ENCODE data around the gene MSI1. TPM values are rescaled to one million over a fixed set of nuclear protein-coding genes. Genes with fewer than 3 reads are reported as not detected.

The MSI1 gene
- total RNA-seq, 1 experiment from 2014 or later = 4.1 TPM

DNA sequence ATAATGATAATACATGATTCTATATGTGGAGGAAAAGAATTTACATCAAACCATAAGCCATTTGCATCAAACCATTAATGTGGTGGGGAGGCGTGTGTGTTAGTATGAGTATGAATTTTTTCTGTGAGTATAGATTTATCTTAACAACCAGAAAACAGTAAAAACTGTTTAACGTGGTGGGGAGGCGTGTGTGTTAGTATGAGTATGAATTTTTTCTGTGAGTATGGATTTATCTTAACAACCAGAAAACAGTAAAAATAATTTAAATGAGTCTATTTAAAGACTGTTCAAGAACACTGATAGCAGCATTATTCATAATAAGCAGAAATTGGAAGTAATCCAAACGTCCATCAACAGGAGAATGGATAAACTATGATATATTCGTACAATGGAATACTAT lies 9.1 kb upstream of the MSI1 start:
- in situ Hi-C loops (cut with HindIII; ENCODE audit: low pct_unique_long_range_greater_than_20kb, low sequenced_read_pairs) = no loop called here
- CTCF ChIA-PET = no interaction called here
- ATAC-seq (no peak), DNase-seq (ENCODE audit: low read depth, low spot score) (no peak)
- no peak overlapping the region for H3K27ac ChIP-seq (ENCODE audit: low read length)
- no peaks in the 10 kb centered on the region for H3K9me3 ChIP-seq (ENCODE audit: control insufficient read depth, insufficient read depth, low read depth, low read length)
- intact Hi-C loops (cut with micrococcal nuclease; ENCODE audit: unreplicated experiment) = no loop called here
- TF ChIP-seq, protein P1, sequence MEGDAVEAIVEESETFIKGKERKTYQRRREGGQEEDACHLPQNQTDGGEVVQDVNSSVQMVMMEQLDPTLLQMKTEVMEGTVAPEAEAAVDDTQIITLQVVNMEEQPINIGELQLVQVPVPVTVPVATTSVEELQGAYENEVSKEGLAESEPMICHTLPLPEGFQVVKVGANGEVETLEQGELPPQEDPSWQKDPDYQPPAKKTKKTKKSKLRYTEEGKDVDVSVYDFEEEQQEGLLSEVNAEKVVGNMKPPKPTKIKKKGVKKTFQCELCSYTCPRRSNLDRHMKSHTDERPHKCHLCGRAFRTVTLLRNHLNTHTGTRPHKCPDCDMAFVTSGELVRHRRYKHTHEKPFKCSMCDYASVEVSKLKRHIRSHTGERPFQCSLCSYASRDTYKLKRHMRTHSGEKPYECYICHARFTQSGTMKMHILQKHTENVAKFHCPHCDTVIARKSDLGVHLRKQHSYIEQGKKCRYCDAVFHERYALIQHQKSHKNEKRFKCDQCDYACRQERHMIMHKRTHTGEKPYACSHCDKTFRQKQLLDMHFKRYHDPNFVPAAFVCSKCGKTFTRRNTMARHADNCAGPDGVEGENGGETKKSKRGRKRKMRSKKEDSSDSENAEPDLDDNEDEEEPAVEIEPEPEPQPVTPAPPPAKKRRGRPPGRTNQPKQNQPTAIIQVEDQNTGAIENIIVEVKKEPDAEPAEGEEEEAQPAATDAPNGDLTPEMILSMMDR (IDR thresholded peaks at IDR 0.05) = no peak
- TF ChIP-seq, protein P2, sequence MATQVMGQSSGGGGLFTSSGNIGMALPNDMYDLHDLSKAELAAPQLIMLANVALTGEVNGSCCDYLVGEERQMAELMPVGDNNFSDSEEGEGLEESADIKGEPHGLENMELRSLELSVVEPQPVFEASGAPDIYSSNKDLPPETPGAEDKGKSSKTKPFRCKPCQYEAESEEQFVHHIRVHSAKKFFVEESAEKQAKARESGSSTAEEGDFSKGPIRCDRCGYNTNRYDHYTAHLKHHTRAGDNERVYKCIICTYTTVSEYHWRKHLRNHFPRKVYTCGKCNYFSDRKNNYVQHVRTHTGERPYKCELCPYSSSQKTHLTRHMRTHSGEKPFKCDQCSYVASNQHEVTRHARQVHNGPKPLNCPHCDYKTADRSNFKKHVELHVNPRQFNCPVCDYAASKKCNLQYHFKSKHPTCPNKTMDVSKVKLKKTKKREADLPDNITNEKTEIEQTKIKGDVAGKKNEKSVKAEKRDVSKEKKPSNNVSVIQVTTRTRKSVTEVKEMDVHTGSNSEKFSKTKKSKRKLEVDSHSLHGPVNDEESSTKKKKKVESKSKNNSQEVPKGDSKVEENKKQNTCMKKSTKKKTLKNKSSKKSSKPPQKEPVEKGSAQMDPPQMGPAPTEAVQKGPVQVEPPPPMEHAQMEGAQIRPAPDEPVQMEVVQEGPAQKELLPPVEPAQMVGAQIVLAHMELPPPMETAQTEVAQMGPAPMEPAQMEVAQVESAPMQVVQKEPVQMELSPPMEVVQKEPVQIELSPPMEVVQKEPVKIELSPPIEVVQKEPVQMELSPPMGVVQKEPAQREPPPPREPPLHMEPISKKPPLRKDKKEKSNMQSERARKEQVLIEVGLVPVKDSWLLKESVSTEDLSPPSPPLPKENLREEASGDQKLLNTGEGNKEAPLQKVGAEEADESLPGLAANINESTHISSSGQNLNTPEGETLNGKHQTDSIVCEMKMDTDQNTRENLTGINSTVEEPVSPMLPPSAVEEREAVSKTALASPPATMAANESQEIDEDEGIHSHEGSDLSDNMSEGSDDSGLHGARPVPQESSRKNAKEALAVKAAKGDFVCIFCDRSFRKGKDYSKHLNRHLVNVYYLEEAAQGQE (IDR thresholded peaks at IDR 0.05; ENCODE audit: insufficient read depth in 1 of 2, low read depth in 2 of 2, low read length in 1 of 2) = no peak
- TF ChIP-seq POLR2AphosphoS5 (IDR thresholded peaks at IDR 0.05; ENCODE audit: low read depth, low read length) (no peak), TCF7L2 (IDR thresholded peaks at IDR 0.05; ENCODE audit: low read depth, low read length) (no peak), SIN3A (IDR thresholded peaks at IDR 0.05; ENCODE audit: borderline replicate concordance, insufficient read depth, low read depth, low read length) (no peak)
- peaks cover 9% of the 10 kb centered on the region for H3K4me1 ChIP-seq (ENCODE audit: control insufficient read depth, insufficient read depth, low read length)
- no peak overlapping the region for H3K4me3 ChIP-seq (ENCODE audit: low read depth in 2 of 2, low read length in 2 of 2)
- no peaks in the 10 kb centered on the region for H3K27me3 ChIP-seq (ENCODE audit: control insufficient read depth, insufficient read depth, low read length)
- no peaks in the 10 kb centered on the region for H3K36me3 ChIP-seq (ENCODE audit: control insufficient read depth, insufficient read depth, low read length)
- POLR2A ChIA-PET = no interaction called here
- no TSS peak for BruUV-seq (replicated peaks)

DNA sequence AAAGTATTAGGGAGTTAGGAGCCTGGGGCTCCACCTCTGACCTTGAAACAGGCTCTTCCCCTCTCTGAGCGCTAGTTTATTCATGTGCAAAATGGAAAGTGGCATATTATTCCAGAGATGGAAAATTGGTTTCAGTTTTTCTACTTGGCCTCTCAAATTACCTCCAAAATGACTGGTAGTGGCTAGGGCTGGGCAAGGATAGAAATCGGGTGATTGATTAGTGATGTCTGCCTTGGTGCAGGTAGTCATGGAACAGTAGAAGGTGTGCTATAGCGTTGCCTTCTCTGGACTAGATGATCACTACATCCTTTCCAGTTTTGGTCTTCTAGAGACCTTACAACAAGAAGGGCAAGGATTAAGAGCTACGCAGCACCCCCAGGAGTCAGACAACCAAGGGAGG lies 8.6 kb upstream of the MSI1 start:
- ATAC-seq = no peak

More for the DNA sequence above, 8.6 kb upstream of the MSI1 start:
- in situ Hi-C loops (cut with HindIII; ENCODE audit: low pct_unique_long_range_greater_than_20kb, low sequenced_read_pairs) (no loop called here), intact Hi-C loops (cut with micrococcal nuclease; ENCODE audit: unreplicated experiment) (no loop called here)
- peaks cover 2% of the 10 kb centered on the region; the same call in 1 of the 2 replicates for H3K27me3 ChIP-seq (ENCODE audit: control insufficient read depth, insufficient read depth, low read length)
- POLR2A ChIA-PET = no interaction called here
- no peak overlapping the region for H3K4me3 ChIP-seq (ENCODE audit: low read depth in 2 of 2, low read length in 2 of 2)
- H3K27ac ChIP-seq (ENCODE audit: low read length) = no peak overlapping the region
- H3K9me3 ChIP-seq (ENCODE audit: control insufficient read depth, insufficient read depth, low read depth, low read length) = no peaks in the 10 kb centered on the region
- BruUV-seq (replicated peaks) = no TSS peak
- peaks cover 9% of the 10 kb centered on the region for H3K4me1 ChIP-seq (ENCODE audit: control insufficient read depth, insufficient read depth, low read length)
- CTCF ChIA-PET = no interaction called here
- no peaks in the 10 kb centered on the region for H3K36me3 ChIP-seq (ENCODE audit: control insufficient read depth, insufficient read depth, low read length)
- TF ChIP-seq, protein P1 (IDR thresholded peaks at IDR 0.05) = no peak
- no peak for TF ChIP-seq SIN3A (IDR thresholded peaks at IDR 0.05; ENCODE audit: borderline replicate concordance, insufficient read depth, low read depth, low read length)
- no peak for TF ChIP-seq TCF7L2 (IDR thresholded peaks at IDR 0.05; ENCODE audit: low read depth, low read length)
- TF ChIP-seq, protein P2 (IDR thresholded peaks at IDR 0.05; ENCODE audit: insufficient read depth in 1 of 2, low read depth in 2 of 2, low read length in 1 of 2) = no peak
- no peak for TF ChIP-seq POLR2AphosphoS5 (IDR thresholded peaks at IDR 0.05; ENCODE audit: low read depth, low read length)
- no peak for DNase-seq (ENCODE audit: low read depth, low spot score)

Measured in Panc1 (cell line).